Astrocyte of the hippocampus (primary cell): Measurements from ENCODE around the gene ASPSCR1.

Experiments used
- DNase-seq: peaks from one replicate; pipeline ENCODE4 v3.0.0; 2011; ENCODE audit warnings: low read depth, low spot score

The ASPSCR1 gene

GRCh38 chr17:82012640-82013295, 35.3 kb downstream of the ASPSCR1 start:
- DNase-seq: peak; percentile 76

GRCh38 chr17:82013341-82013740, 35.9 kb downstream of the ASPSCR1 start:
- peak; percentile 69 for DNase-seq

- no peak for DNase-seq
These were observed 36.4 kb downstream of the ASPSCR1 start for GRCh38 chr17:82013772-82014321.

- DNase-seq: no peak
These were observed 37.0 kb downstream of the ASPSCR1 start for GRCh38 chr17:82014432-82014831.

DNA sequence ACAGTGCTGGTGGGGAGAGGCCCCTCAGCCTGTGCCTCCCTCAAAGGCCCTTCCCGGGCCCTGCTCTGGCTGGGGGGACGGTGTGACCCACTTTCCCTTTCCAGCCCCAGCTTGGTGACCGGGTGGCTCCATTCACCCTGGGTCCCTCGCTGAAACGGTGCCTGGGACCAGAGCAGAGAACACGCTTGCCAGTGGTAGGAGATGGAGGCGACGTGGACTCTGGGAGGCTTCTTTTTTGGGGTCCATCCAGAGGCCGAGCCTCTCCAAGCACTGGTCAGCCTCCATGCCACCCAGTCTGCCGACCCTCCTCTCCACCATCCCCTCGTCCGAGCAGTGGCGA, 37.5 kb downstream of the ASPSCR1 start:
- DNase-seq: no peak

DNA sequence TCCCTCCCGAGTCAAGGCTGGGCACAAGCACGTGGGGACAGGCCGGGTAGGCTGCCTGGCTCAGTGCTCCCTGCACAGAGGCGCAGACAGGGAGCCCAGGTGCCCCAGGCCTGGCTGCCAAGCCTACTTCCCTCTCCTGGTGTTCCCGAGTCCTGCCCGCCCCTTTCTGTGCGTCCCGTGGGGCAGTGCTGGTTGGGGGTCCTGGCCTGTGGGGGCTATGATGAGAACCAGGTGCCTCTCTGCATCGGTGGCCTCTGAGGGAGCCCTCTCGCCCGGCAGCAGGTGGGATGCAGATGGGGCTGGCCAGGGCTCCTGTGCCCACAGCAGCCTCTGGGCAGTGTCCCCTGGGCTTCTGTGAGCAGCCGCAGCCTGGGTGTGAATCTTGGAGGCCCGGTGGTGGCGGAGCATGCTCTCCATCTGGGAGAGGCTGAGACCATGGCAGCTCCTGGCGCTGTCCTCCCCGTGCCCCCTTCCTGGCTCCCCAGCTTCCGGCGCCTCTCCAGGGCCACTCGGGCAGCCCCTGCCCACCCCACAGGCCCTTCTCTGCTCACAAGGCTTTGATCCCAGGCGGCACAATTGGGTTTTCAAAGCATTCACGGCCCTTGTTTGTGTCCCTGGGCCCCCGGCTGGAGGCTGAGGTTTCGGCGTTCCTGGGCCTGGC, 38.0 kb downstream of the ASPSCR1 start:
- no peak for DNase-seq

GRCh38 chr17:82016061-82016874, 38.8 kb downstream of the ASPSCR1 start:
- no peak for DNase-seq

DNA sequence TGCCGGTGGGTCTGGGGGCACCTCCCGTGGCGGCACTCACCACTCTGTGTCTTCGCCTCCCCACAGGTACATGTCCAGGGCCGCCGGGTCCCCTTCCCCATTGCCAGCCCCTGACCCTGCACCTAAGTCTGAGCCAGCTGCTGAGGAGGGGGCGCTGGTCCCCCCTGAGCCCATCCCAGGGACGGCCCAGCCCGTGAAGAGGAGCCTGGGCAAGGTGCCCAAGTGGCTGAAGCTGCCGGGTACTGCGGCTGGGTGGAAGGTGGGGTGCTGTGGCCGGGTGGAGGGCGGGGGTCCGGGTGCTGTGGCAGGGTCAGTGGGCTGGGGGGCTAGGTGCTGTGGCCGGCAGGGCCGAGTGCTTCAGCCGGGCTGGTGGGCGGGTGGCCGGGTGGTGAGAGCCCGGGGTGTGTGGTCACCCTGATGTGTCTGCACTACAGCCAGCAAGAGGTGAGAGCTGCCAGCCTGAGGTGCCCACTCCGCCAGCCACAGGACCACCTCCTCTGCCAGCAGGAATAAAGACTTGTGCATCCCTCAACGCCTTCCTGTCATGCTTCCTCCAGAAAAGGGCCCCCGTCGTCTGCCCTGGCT, 39.5 kb downstream of the ASPSCR1 start:
- DNase-seq: no peak

- DNase-seq: no peak
These were observed 40.3 kb downstream of the ASPSCR1 start for GRCh38 chr17:82017612-82018151.

GRCh38 chr17:82018152-82018988, 40.9 kb downstream of the ASPSCR1 start:
- no peak for DNase-seq

- no peak for DNase-seq
These were observed 41.7 kb downstream of the ASPSCR1 start for GRCh38 chr17:82018989-82019689.

GRCh38 chr17:82019690-82020571, 42.5 kb downstream of the ASPSCR1 start:
- peak; percentile 60 for DNase-seq

GRCh38 chr17:82020572-82021106, 43.2 kb downstream of the ASPSCR1 start:
- no peak for DNase-seq

GRCh38 chr17:82021107-82021899, 43.9 kb downstream of the ASPSCR1 start:
- DNase-seq: peak; percentile 87

DNA sequence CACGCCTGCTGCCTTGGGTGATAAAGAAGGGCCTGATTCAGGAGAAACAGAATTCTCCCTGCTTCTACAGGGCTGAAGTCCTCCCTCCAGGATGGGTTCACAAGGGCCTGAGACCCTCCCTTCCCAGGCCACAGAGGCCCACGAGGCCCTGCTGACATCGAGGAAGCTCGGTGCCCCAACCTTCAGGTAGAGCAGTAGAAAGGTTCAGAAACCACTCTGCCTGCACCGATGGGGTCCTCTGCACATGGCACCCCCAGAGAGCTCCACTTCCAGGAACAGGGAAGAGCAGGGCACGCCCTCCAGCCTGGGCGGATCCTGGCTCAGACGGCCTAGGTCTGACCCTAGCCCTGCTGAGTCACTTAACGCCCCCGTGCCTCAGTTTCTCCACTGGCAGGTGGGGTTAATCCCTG, 44.5 kb downstream of the ASPSCR1 start:
- DNase-seq: no peak

DNA sequence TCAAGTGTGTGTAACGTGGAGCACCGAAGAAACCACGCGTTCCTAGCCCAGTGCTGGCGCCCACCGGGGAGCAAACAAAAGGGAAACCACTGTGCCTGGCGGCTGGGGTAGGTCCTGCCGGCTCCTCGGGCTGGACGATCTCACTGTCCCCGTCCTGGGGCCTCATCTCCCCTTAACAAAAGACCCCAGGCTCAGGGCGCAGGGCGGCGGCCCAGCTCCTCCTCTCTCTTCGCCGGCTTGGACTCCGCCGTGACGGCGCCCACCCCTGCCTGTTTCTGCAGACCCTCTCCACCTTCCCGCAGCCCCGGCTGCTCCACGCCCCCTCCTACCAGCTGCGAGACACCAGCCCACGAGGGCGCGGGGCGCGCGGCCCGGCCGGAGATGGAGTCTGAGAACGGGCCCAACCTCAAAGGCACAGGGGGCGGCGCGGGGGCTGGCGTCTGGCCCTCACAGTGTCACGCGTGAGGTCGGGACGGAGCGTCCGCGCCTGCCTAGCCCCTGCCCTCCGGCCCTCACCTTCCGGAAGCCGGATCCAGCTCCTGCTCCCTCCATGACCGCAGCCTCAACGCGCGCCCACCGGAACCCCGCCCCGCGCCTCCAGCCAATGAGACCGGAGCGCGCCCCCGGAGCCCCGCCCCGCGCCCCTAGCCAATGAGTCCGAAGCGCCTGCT, 45.0 kb downstream of the ASPSCR1 start, which contains the start of gene CENPX:
CENPX (minus strand) TSS at position 569 of the 671 bp plus-strand sequence; CDS start at position 552, 17 bp downstream.
- no peak for DNase-seq

- peak; percentile 100 for DNase-seq
These were observed 45.6 kb downstream of the ASPSCR1 start, which contains the start of gene LRRC45 for GRCh38 chr17:82022981-82023446. LRRC45 (plus strand) TSS chr17:82023305; CDS start chr17:82023644, 339 bp downstream.
